Measurements from ENCODE around the gene PSMB8.
A peak's percentile ranks its signal among the peaks of the same experiment; 100 is the strongest.

Gene PSMB8

GRCh38 chr6:32858194-32858593, 14.3 kb upstream of the PSMB8 start:
- DNase-seq (ENCODE audit: low spot score), result no peak
- in situ Hi-C loops (cut with MboI; ENCODE audit: low pct_unique_long_range_greater_than_20kb, low sequenced_read_pairs, unreplicated experiment), result no loop called here
- TF ChIP-seq CTCF (IDR thresholded peaks at IDR 0.05; ENCODE audit: extremely low read depth, insufficient read depth, missing control alignments), result no peak

- DNase-seq (ENCODE audit: low spot score), result no peak
- in situ Hi-C loops (cut with MboI; ENCODE audit: low pct_unique_long_range_greater_than_20kb, low sequenced_read_pairs, unreplicated experiment), result no loop called here
- no peak for TF ChIP-seq CTCF (IDR thresholded peaks at IDR 0.05; ENCODE audit: extremely low read depth, insufficient read depth, missing control alignments)
Measured at GRCh38 chr6:32857156-32857891, 13.5 kb upstream of the PSMB8 start.

- no peak for DNase-seq (ENCODE audit: low spot score)
- in situ Hi-C loops (cut with MboI; ENCODE audit: low pct_unique_long_range_greater_than_20kb, low sequenced_read_pairs, unreplicated experiment), result no loop called here
- no peak for TF ChIP-seq CTCF (IDR thresholded peaks at IDR 0.05; ENCODE audit: extremely low read depth, insufficient read depth, missing control alignments)
Measured at GRCh38 chr6:32855467-32856174, 11.8 kb upstream of the PSMB8 start.

DNA sequence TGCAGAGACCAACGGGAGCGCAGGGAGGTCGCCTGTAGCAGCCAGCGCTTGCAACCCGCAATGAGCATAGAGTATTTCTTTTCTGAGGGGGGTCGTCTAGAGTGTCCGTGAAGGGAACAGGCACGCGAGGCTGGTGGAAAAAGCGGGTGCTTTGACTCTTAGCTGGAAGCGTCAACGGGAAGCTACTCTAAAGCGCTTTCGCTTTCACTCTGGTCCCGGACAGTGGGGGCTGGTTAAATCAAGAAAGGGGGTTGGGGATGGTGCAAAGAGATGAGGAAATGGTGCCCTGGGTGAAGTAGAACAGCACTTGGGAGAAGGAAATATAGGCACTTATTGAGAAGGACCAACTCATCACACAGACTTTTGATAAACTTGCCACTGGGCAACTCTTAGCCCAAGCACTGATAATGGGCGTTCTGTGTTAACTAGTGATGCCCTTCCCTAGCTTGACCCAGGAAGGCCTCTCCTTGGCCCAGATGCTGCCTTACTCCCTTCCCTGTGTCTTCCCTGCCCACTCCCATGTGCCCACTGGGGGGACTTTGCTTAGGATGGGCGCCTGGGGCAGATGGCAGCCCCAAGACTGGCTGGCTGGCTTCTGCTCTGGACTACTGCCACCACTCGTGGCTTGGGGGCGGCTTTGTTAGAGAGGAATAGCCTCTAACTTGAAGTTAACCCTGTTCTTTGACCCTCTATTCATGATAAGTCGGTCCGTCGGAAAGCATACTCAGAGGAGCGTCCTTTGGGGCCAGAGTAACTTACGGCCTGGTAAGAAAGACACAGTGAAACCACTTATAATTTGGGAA, 10.7 kb upstream of the PSMB8 start:
- TF ChIP-seq CTCF (IDR thresholded peaks at IDR 0.05; ENCODE audit: extremely low read depth, insufficient read depth, missing control alignments), result no peak
- peak; percentile 70 for DNase-seq (ENCODE audit: low spot score)
- in situ Hi-C loops (cut with MboI; ENCODE audit: low pct_unique_long_range_greater_than_20kb, low sequenced_read_pairs, unreplicated experiment), result no loop called here

DNA sequence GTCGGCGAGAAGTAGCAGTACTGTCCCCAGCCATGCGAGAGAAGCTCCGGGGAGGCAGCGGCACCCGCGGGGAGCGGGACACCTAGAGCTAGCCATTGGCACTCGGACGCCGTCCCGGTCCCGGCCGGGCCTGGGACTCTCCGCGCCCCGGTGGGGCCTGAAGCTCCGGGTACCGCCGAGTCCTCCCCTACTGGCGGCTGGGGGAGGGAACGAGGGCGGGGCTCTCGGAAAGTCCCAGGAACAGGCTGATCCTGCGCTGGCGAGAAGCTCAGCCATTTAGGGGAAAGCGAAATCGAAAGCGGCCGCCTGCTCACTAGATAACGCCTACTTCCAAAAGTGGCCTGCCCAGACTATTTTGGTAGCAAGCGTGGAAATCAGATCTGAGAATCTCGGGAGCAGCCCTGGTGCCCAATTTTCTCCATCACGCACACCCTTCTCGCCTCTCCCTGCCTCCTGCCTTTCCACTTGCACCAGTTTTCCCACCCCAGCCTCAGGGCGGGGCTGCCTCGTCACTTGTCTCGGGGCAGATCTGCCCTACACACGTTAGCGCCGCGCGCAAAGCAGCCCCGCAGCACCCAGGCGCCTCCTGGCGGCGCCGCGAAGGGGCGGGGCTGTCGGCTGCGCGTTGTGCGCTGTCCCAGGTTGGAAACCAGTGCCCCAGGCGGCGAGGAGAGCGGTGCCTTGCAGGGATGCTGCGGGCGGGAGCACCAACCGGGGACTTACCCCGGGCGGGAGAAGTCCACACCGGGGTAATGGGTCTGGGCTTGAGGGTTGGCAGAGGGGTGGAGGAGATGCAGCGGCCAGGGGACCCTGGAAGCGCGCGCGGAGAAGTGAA, 9.9 kb upstream of the PSMB8 start, which contains the start of the genes PSMB9 and TAP1:
PSMB9 (plus strand) TSS at position 652 of the 835 bp plus-strand sequence; CDS start at position 690, 38 bp downstream.
TAP1 (minus strand) TSS at position 164 of the 835 bp plus-strand sequence; CDS start at position 96, 68 bp downstream.
- in situ Hi-C loops (cut with MboI; ENCODE audit: low pct_unique_long_range_greater_than_20kb, low sequenced_read_pairs, unreplicated experiment), result no loop called here
- peak; percentile 93 for TF ChIP-seq CTCF (IDR thresholded peaks at IDR 0.05; ENCODE audit: extremely low read depth, insufficient read depth, missing control alignments)
- DNase-seq (ENCODE audit: low spot score), result peak; percentile 96

Data from GM13977 (cell line).